Cortex of kidney (tissue), 1 donor: ENCODE data around the gene ERN1.

ENCODE experiments used
- DNase-seq: peaks from one replicate; lab custom pipeline; 2025; lab: John Stamatoyannopoulos, UW

ERN1 gene

DNA sequence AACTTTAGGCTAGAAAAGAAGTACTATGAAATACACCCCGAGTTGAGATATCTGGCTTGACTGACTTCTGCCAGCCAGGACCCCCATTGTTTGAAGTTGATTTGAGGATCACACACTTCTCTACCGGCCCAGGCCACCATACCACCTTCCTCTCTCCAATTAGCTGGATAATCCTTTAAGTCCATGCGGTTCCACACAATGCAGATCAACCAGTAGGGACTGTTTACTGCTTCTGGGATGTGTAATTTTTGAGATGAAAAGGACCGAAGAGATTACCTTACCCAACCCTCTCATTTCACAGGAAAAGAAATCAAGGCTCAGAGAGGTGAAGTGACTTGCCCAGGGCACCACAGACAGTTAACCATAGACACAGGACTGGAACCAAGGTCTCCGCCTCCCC, 20.5 kb downstream of the ERN1 start:
- DNase-seq = no peak

DNA sequence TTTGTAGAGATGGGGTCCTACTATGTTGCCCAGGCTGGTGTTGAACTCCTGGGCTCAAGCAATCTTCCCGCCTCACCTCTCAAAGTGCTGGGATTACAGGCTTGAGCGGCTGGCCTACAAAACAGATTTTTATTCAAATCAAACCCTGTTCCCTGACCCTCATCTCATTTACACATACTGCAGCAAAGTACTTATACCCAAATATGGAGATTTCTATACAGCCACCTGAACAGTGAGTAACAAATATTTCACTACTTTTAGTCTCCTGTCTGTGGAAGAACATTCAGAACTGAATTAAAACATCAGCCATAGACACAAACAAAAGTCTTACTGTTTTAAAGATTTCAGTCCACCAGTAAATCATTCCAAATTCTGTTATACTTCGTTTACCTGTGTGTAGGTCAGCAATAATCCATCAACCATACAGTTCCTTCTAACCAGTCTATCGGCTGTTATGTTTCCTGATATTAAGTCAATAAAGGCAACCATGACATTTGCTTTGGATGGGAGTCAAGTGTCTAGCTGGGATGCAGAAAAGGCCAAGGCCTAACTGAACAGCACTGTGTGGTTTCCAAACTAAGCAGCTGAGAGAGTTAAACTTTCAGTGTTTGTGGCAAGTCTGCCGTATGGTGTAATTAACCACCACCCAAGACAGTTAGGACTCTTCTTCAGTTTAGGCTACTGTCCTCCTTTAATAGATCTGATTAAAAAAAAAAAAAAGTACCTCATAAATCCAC, 22.3 kb downstream of the ERN1 start:
- no peak for DNase-seq

DNA sequence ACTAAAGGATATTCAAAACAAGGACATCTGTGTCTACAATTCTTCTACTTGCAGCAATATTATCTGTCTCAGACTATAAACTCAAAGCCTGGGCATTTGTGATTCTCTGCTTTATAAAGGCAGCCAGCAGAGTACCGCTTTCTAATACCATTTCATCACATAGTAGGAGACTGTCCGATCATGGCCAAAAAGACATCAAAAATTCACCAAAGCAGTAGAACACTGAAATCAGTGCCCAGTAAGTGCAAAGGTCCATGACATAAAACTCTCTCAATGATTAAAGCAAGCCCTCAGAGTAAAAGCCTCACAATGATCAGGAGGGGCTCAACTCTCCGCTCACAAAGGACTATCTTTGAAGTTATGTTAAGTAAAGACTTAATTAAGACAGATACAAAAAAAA, 23.0 kb downstream of the ERN1 start:
- no peak for DNase-seq

DNA sequence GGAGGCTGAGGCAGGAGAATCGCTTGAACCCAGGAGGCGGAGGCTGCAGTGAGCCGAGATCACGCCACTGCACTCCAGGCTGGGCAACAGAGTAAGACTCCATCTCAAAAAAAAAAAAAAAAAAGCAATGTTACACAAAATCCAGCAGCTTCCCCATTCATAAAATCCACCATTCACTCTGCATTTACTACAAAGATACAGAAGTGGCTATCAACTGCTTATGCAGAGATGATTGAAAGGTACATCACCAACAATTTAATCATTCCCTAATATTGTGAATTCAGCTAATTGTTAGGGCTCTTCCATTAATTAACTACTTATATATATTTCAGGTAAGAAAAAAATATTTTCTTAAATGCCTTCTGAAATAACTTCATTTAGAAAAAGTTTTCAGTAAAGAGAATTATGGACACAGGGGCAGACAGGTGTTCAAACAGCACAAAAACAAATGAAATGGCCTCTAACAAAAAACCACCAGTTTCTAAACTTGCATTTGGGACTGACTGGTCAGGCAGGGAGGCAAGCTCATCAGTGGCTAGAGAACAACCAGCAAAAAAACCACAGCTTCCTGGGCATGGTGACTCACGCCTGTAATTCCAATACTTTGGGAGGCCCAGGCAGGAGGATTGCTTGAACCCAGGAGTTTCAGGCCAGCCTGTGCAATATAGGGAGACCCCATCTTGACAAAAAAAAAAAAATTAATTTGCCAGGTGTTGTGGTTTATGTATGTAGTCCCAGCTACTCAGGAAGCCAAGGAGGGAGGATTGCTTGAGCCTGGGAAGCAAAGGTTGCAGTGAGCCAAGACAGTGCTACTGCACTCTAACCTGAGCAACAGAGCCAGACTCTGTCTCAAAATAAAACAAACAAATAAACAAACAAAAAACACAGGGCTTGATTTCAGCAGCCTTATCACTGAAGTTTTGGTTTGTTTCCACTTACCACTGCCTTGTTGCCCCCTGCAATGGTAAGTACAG, 26.3 kb downstream of the ERN1 start:
- DNase-seq = no peak

DNA sequence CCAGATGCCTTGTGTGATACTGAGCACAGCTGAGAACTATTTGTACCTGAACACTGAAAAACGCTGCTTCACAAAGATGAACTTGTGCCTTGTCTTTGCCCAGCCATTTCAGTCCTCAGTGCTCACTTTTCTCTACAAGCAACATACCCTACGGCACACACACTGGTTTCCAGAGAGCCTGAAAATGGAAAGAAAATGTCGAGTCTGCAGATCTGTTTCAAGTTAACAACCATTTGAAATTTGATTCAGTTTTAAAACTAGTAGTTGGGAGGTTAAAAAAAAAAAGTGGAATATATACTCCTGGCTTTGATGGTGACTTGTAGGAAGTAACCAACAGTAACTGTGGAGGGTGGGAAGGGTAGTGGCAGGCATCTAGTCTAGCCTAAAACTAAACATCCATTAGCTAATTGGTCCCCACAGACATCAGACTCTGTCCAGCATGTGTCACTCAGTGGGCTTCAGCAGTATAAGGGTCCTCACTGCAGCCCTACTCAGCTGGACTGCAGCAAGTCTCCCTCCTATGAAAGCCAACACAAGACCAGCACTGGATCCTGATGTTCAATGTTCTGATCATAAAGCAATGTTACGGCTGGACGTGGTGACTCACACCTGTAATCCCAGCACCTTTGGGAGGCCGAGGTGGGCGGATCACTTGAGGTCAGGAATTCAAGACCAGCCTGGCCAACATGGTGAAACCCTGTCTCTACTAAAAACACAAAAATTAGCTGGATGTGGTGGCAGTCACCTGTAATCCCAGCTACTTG, 27.1 kb downstream of the ERN1 start:
- no peak for DNase-seq

DNA sequence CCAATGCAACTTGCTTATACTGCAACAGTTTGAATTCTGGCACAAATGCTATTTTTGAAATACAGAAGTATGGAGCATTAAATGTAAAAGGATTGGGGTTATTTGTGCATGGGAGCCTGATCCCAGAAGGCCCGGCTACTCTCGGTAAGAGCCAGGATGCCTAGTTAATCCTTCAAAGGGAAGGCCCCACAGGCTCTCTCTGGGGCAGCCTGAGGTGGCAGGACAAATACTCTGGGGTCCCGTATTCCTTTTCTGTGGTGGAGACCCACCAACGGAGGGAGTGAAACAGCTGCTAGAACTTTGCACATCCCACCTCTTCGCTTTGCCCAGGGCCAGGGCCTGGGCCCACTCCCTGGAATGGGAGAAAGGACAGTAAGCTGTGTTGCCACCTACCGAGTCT, 30.4 kb downstream of the ERN1 start:
- no peak for DNase-seq

DNA sequence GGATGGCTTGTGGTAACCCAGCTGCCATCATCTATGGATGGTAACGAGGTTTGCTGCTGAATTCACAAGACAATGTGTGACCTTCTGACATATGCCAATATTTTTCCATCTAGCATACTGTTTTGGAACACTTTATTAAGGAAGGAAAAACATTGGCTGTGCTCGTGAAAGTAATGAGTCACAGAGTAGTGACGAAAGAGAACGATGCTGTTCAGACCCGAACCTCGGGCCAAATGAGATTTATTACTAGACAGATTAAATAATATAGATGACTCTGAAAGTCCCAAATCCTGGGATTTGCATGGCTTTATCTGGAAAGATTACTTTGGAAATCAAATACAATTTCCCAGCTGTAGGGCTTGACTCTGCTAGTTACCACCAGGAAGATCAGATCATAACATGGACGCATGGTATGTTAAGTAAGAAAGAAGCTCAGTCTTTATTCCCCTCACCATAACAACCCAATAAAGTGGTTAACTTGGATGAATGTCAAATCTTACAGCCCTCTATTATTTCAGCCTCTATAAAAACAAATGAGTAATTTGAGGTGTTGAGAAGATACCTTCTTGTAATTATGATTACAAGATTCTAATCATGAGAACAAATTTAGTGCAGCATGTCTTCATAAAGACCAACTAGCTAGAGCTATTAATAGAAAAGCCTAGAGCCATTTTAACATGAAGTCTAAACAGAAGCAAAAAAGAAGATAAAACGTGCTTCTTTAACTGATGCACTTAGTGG, 32.6 kb downstream of the ERN1 start:
- no peak for DNase-seq

DNA sequence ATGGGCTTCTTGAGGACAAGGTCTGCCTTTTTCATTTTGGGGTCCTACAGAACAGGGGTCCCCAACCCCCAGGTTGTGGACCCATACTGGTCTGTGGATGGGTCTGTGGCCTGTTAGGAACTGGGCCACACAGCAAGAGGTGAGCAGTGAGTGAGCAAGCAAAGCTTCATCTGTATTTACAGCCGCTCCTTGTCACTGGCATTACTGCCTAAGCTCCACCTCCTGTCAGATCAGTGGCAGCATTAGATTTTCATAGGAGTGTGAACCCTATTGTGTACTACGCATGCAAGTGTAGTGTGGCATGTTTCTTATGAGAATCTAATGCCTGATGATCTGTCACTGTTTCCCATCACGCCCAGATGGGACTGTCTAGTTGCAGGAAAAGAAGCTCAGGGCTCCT, 33.9 kb downstream of the ERN1 start:
- no peak for DNase-seq

DNA sequence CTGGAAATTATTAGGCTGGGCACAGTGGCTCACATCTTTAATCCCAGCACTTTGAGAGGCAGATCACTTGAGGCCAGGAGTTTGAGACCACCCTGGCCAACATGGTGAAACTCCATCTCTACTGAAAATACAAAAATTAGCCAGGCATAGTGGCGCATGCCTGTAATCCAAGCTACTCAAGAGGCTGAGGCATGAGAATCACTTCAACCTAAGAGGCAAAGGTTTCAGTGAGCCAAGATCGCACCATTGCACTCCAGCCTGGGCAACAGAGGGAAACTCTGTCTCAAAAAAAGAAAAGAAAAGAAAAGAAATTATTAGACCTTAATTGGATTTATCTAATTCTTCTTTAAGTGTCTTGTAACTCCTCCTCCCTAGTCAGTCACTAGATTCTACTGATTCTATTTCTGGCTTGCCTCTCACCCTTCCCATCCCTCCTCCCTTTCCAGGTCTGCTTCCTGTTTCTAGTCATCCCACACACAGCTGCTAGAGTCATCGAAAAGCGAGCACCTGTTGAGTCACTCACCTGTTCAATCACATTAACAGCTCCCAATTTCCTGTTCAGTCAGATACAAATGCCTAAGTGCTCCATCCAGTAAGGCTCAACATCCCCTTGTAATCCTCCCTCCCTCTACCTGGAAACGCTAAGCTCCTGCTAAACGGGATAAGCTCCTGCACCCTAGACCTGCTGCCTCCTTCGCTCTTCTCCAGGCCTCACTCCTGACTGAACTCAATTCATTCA, 34.6 kb downstream of the ERN1 start:
- no peak for DNase-seq

DNA sequence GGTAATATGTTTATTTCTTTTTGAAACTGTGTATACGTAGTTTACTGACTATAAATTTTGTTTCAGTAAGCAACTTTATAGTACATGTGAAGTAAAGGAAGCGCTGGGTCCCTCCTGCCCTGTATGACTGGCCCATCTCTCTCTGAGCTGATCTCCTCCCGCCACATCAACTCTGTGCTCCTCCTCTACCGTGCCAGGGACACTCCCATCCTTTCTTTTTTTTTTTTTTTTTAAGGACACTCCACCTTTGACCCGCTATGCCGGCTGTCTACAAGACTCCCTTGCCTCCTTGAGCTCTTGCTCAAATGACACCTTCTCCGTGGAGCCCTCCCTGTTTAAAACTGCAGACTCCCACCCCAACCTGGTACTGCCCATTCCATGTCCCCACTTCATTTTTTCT, 35.5 kb downstream of the ERN1 start:
- no peak for DNase-seq

DNA sequence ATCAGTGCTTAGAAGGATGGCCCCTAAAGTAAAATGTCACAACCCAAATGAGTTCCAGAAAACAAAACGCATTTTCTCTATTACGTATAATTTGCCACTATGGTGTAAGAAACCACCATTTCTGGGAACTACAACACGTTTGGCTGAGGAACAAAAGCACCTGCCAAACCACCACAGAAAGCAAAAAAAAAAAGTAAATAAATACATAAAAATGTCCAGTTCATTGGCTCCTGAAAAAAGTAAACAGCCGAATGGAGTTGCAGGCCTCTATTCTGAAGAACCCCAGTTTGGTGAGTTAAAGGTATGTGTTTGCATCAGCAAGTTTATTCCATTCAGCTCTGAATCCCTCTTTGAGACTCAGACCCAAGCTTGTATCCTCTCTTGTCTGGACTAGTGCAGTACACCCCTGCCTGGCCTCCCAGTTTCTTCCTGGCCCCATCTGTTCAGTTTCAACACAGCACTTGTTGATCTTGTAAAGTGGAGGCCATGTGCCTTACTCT, 36.9 kb downstream of the ERN1 start:
- DNase-seq = no peak

DNA sequence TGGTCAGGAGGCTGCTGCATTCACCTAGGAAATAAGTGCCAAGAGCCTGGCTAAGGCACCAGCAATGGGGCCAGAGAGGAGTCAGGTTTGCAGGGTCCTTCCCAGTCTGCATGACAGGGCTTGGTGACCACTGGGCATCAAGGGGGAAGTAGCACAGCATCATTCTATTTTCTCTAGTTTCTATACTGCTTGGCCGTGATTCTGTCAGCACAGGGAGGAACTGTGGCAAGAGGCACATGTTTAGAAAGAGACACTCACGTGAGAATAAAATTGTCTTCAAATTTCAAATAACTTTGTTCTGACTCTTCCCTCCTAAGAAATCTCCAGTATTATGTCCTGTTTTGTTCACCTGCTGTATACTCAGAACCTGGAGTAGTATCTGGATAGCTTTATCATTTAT, 37.8 kb downstream of the ERN1 start:
- no peak for DNase-seq

DNA sequence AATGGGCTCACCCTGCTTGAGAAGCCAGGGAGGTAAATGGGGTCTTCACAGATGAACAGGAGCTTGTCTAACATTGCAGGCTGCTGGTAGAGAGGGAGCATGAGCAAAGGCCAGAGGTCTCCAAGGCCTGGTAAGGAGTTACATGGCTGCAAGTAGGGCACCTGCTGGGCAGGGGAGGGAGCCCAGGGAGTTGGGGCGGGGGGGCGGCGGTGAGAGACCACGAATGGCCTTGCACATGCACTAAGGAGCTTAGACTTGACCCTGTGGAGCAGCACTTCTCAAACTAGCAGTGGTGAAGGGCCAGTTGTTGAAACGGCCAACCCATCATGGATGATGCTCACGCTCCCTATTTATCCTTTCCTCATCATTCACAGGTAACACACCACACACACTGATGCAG, 38.4 kb downstream of the ERN1 start:
- no peak for DNase-seq

DNA sequence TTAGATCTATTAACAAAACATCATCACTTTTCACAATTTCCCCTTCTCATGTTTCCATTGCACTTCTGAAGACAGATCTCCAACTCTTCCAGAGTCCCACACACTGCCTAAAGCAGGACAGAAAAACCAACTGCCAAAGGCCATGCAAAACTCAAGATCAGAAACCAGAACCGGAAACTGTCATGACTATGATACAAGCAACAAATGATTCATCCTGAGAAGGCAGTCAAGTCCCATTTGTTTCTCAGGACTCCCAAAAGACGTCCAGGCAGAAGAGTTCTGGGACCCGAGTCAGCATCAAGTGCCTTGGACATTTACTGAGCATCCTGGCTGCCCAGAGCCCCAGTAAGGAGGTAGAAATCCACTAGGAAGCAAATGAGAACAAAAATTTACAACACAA, 38.8 kb downstream of the ERN1 start:
- no peak for DNase-seq

DNA sequence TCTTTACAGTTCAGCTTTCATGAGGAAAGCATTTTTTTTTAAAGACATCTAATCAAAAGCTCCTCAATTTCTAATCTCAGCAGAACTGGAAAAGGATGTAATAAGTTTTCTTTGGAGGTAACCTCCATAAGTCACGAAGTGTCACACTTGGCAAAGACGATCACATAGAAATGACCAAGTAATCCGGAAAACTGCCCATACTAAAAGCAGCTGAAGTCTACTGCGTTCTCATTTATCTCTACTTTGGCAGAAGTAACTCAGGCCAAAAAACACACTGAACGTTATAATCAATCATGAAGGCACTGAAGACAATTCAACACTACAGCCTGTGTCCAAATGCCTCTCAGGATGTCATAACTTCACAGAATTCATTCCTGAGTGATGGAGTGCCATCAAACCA, 39.8 kb downstream of the ERN1 start:
- no peak for DNase-seq

DNA sequence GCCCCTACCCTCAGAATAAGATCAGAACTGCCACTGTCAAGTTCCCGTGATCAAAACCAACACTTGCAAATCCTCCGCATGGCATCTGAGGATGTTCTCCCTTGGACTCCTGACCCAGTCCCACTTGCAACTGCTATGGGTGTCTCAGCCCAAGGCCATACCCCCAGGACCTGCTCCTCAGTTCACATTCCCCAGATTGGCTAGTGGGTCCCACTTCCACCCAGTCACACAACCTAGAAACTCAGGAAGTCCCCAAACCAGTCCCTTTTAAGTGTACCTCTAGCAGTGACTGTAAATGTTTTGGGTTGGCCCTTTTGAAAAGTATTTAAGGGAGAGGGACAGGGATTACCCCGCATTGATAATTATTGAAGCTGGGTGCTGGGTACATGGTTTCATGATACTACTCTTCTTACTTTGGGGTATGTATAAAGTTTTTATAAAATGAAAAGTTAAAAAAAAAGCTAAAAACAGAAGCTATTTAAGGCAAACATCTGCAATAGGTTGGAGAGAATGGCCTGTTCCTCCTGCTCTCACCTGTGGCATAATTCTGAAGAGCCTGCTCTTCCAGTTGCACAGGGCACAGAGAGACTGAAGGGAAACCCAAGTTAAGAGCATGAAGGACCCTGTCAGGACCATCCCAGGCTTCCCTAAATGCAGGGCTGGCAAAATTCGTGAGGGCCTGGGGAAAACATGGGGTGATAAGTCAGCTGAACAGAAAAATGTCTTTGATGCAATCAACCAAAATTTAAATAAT, 42.5 kb downstream of the ERN1 start:
- no peak for DNase-seq

DNA sequence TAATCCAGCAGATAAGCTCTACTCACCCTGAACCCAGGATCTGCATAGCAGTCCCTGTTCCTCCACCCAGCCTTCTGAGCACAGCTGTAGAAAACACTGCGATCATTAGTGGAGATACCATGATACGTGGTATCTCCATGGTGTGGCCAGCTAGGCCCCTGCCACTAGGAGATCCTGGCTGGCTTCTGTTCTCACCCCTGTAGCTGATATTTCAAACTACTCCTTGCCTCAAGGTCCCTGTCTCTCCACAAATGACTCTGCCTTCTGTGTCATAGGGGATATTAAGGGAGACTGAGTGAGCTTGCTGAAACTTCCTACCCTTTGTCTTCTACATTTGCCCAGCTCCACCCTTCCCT, 44.3 kb downstream of the ERN1 start:
- no peak for DNase-seq

DNA sequence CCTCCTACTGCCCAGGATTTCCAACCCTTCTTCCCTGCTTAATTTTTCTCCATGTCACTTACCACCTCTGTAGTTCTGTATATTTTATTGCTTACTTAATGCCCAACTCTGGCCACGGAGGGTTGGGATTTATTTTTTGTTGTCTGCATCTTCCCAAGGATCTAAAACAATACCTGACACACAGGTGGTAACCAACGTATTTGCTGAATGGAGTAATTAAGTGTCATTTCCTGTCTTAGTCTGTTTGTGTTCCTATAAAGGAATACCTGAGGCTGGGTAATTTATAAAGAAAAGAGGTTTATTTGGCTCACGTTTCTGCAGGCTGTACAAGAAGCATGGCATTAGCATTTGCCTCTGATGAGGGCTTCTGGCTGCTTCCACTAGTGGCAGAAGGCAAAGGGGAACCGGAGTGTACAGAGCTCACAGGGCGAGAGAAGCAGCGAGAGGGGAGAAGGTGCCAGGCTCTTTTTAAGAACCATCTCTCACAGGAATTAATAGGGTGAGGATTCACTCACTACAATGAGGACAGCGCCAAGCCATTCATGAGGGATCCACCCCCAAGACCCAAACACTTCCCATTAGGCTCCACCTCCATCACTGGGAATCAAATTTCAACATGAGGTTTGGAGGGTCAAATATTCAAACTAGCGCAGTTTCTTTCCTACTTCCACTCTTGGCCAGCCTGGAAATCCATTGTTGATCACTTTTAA, 44.8 kb downstream of the ERN1 start:
- no peak for DNase-seq

DNA sequence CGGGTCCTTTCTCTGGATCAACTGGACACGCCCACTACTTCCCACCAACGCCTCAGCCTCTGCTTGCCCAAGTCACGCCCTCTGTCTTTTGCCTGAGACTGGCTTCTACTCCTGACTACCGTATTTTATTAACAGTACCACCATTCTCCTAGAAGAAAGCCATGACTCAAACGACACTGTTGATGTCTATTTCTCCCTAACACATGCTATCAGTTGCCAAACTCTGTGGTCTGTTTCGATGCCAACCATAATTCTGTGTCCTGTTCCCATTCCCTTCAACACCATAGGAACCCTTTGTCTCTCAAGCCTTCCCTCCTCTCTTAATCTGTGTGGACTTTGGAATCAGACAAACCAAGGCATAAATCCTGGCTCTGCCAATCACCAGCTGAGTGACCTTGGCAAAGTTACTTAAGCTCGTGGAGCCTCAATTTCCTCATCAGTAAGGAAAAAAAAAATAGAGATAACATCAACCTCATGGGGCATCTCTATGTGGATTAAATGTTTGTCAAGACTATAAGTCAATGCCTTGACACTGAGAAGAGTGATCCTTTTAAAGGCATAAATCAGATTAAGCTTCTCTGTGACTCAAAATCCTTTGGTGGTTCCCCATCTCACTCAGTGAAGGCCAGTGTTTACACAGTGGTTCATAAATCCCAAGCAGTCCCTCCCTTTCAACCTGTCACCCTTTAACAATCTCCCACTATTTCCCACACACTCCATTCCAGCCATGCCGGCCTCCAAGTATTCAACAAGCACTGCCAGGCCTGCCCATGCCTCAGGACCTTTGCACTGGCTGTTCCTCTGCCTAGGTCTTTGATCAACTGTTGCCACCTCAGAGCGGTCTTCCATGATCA, 45.6 kb downstream of the ERN1 start:
- DNase-seq = no peak
